ENCODE data around the gene BYSL. TPM values are rescaled to one million over a fixed set of nuclear protein-coding genes. Genes with fewer than 3 reads are reported as not detected.
A peak's percentile ranks its signal among the peaks of the same experiment; 100 is the strongest.

The BYSL gene
- total and polyA plus RNA-seq, 8 donors = 12.6 to 24.9 (median 23.6) TPM

DNA sequence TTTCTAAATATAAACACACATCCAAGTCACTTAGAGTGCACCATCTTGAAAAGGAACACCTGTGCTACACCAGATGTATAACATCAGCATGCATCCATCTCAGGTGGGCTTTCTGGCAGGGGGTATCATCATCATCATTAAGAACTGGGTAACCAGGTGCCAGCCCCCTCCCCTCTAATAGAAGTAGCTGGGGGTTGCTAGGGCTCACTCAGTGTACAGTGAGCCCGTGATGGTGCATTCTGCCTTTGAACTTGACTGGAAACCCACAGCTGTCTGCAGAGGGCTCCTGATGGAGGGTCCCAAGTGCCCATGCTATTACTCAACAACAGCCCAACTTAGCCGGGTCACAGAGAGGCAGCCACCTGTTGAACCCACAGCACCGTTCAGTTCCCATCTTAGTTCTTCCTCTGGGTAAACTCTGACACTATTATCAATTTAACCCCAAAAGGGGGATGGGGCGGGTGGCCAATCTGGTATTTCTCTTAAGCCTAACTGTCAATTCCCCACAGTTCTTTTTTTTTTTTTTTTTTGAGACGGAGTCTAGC lies 53.1 kb downstream of the BYSL start:
- no peaks in the 10 kb centered on the region for H3K27me3 ChIP-seq
- ATAC-seq (no peak), DNase-seq (no peak)
- no peak overlapping the region for H3K4me3 ChIP-seq
- no peaks in the 10 kb centered on the region for H3K9me3 ChIP-seq
- TF ChIP-seq, protein P1, sequence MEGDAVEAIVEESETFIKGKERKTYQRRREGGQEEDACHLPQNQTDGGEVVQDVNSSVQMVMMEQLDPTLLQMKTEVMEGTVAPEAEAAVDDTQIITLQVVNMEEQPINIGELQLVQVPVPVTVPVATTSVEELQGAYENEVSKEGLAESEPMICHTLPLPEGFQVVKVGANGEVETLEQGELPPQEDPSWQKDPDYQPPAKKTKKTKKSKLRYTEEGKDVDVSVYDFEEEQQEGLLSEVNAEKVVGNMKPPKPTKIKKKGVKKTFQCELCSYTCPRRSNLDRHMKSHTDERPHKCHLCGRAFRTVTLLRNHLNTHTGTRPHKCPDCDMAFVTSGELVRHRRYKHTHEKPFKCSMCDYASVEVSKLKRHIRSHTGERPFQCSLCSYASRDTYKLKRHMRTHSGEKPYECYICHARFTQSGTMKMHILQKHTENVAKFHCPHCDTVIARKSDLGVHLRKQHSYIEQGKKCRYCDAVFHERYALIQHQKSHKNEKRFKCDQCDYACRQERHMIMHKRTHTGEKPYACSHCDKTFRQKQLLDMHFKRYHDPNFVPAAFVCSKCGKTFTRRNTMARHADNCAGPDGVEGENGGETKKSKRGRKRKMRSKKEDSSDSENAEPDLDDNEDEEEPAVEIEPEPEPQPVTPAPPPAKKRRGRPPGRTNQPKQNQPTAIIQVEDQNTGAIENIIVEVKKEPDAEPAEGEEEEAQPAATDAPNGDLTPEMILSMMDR (IDR thresholded peaks at IDR 0.05) = no peak
- H3K36me3 ChIP-seq = no peaks in the 10 kb centered on the region
- no peak overlapping the region for H3K27ac ChIP-seq
- H3K4me1 ChIP-seq = peaks cover 0 to 21% of the 10 kb centered on the region in 2 donors
- intact Hi-C loops (cut with DNase I) = no loop called here

GRCh38 chr6:41975276-41975675 lies 54.0 kb downstream of the BYSL start:
- TF ChIP-seq, protein P1 (IDR thresholded peaks at IDR 0.05) = no peak
- H3K27me3 ChIP-seq = no peaks in the 10 kb centered on the region
- peaks cover 0 to 13% of the 10 kb centered on the region in 2 donors for H3K4me1 ChIP-seq
- H3K27ac ChIP-seq = no peak overlapping the region
- no peak overlapping the region for H3K4me3 ChIP-seq
- no peaks in the 10 kb centered on the region for H3K36me3 ChIP-seq
- ATAC-seq (no peak), DNase-seq (no peak)
- intact Hi-C loops (cut with DNase I) = no loop called here
- H3K9me3 ChIP-seq = no peaks in the 10 kb centered on the region

DNA sequence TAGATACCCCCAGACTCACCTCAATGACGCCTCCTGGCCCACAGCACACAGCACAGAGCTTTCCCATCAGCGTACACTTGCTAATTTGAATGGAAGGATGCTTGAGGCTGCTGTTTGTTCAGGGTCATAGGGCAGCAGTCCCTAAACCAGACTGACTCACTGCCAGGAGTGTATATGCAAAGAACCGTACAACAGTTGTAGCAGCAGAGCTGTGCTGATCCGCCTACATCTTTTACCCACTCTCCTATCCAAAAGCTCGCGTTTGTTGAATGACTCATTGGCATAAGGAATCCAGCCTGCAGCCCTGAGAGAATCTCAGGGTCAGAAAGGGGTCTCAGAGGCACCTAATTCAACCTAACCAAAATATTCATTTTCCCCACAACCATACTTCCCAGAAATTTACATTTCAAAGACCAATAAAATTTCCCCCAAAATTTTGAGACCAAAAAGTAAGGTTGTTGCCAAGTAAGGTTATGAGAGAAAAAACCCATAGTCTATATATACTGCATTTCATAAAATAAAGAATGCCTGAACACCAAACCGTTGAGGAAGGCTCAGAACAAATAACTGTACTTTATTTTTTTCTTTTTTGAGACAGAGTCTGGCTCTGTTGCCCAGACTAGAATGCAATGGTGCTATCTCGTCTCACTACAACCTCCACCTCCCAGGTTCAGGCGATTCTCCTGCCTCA lies 55.6 kb downstream of the BYSL start:
- H3K9me3 ChIP-seq = no peaks in the 10 kb centered on the region
- no peaks in the 10 kb centered on the region for H3K4me1 ChIP-seq
- H3K27me3 ChIP-seq = no peaks in the 10 kb centered on the region
- no peak for DNase-seq
- no peaks in the 10 kb centered on the region for H3K36me3 ChIP-seq
- intact Hi-C loops (cut with DNase I) = no loop called here
- peak overlapping the region in 1 of 2 donors; percentile 2 for H3K27ac ChIP-seq
- no peak overlapping the region for H3K4me3 ChIP-seq
- TF ChIP-seq, protein P1 (IDR thresholded peaks at IDR 0.05) = no peak
- no peak for ATAC-seq

Other genes starting within 250 kb of the BYSL start
- 10 to 100 TPM; 22.0 to 37.0 TPM for gene TFEB, start 185.9 kb upstream of the BYSL start, total RNA-seq
- gene TFEB, start 185.9 kb upstream of the BYSL start, polyA plus RNA-seq (ENCODE audit: insufficient read length in 6 of 6) = 10 to 100 TPM in 2 of 6 donors, 1 to 10 TPM in 4; 7.6 to 12.9 (median 9.1) TPM
- gene PGC, start 174.1 kb upstream of the BYSL start, total RNA-seq = 100 to 1,000 TPM; 175 to 266 TPM
- 1 to 10 TPM; 5.4 to 9.9 (median 7.4) TPM for gene PGC, start 174.1 kb upstream of the BYSL start, polyA plus RNA-seq (ENCODE audit: insufficient read length in 6 of 6)
- 1 to 10 TPM; 5.3 to 5.7 TPM for gene FRS3, start 141.6 kb upstream of the BYSL start, total RNA-seq
- gene FRS3, start 141.6 kb upstream of the BYSL start, polyA plus RNA-seq (ENCODE audit: insufficient read length in 6 of 6) = 10 to 100 TPM in 2 of 6 donors, 1 to 10 TPM in 4; 8.0 to 10.9 (median 9.8) TPM
- gene PRICKLE4, start 140.7 kb upstream of the BYSL start, total RNA-seq = 10 to 100 TPM in 1 of 2 donors, 1 to 10 TPM in 1; 7.9 to 13.1 TPM
- 10 to 100 TPM in 3 of 6 donors, 1 to 10 TPM in 3; 4.5 to 13.7 (median 10.3) TPM for gene PRICKLE4, start 140.7 kb upstream of the BYSL start, polyA plus RNA-seq (ENCODE audit: insufficient read length in 6 of 6)
- gene TOMM6, start 133.8 kb upstream of the BYSL start, total RNA-seq = 100 to 1,000 TPM; 169 to 176 TPM
- 100 to 1,000 TPM; 176 to 203 (median 196) TPM for gene TOMM6, start 133.8 kb upstream of the BYSL start, polyA plus RNA-seq (ENCODE audit: insufficient read length in 6 of 6)
- gene USP49, start 26.1 kb upstream of the BYSL start, total RNA-seq = 1 to 10 TPM; 3.8 to 4.3 TPM
- gene USP49, start 26.1 kb upstream of the BYSL start, polyA plus RNA-seq (ENCODE audit: insufficient read length in 6 of 6) = 10 to 100 TPM; 12.7 to 16.4 (median 14.2) TPM
- 10 to 100 TPM; 19.7 to 26.9 TPM for gene MED20, start 360 bp upstream of the BYSL start, total RNA-seq
- gene MED20, start 360 bp upstream of the BYSL start, polyA plus RNA-seq (ENCODE audit: insufficient read length in 6 of 6) = 10 to 100 TPM; 23.8 to 32.1 (median 29.6) TPM
- gene CCND3, start 20.3 kb downstream of the BYSL start, total RNA-seq = 100 to 1,000 TPM; 148 to 153 TPM
- gene CCND3, start 20.3 kb downstream of the BYSL start, polyA plus RNA-seq (ENCODE audit: insufficient read length in 6 of 6) = 10 to 100 TPM; 37.5 to 50.3 (median 44.8) TPM
- gene TAF8, start 129.0 kb downstream of the BYSL start, total RNA-seq = 10 to 100 TPM; 27.5 to 32.0 TPM
- 10 to 100 TPM; 26.4 to 28.7 (median 27.9) TPM for gene TAF8, start 129.0 kb downstream of the BYSL start, polyA plus RNA-seq (ENCODE audit: insufficient read length in 6 of 6)
- 10 to 100 TPM; 19.6 to 20.3 TPM for gene C6orf132, start 221.1 kb downstream of the BYSL start, total RNA-seq
- 1 to 10 TPM; 2.4 to 3.8 (median 2.9) TPM for gene C6orf132, start 221.1 kb downstream of the BYSL start, polyA plus RNA-seq (ENCODE audit: insufficient read length in 6 of 6)

Measured in left lung (tissue), 10 donors.